GM19455 (cell line): ENCODE data around the gene KPNA3.
"Not testable (repeated sequence)": the region's sequence is repeated elsewhere in the genome, so short reads cannot be mapped to it uniquely, and the experiment has no call there.

ENCODE experiments used
- ATAC-seq: cut with Tn5 transposase; IDR thresholded peaks from one replicate; pipeline ENCODE4 v1.9.1; 2021; ENCODE audit not compliant: unreplicated experiment

Gene KPNA3

GRCh38 chr13:49754146-49754545, 38.3 kb downstream of the KPNA3 start:
- no peak for ATAC-seq

- no peak for ATAC-seq
Observed at GRCh38 chr13:49749848-49750247, 42.6 kb downstream of the KPNA3 start.

- no peak for ATAC-seq
Observed at GRCh38 chr13:49746111-49746510, 46.4 kb downstream of the KPNA3 start.

- ATAC-seq = no peak
Observed at GRCh38 chr13:49740870-49741269, 51.6 kb downstream of the KPNA3 start.

- no peak for ATAC-seq
Observed at GRCh38 chr13:49739498-49740187, 52.8 kb downstream of the KPNA3 start.

GRCh38 chr13:49733181-49733951, 59.1 kb downstream of the KPNA3 start:
- ATAC-seq = no peak

- no peak for ATAC-seq
Observed at GRCh38 chr13:49731766-49732165, 60.7 kb downstream of the KPNA3 start.

GRCh38 chr13:49716615-49717014, 75.9 kb downstream of the KPNA3 start:
- no peak for ATAC-seq

- no peak for ATAC-seq
Observed at GRCh38 chr13:49714757-49715156, 77.7 kb downstream of the KPNA3 start.

- no peak for ATAC-seq
Observed at GRCh38 chr13:49711218-49711863, 81.1 kb downstream of the KPNA3 start.

- not testable (repeated sequence) for ATAC-seq
Observed at GRCh38 chr13:49704264-49704663, 88.2 kb downstream of the KPNA3 start.

GRCh38 chr13:49701491-49701890, 91.0 kb downstream of the KPNA3 start:
- no peak for ATAC-seq

GRCh38 chr13:49697468-49697867, 95.0 kb downstream of the KPNA3 start:
- no peak for ATAC-seq

GRCh38 chr13:49694446-49694845, 98.0 kb downstream of the KPNA3 start:
- no peak for ATAC-seq

GRCh38 chr13:49693877-49694276, 98.6 kb downstream of the KPNA3 start:
- ATAC-seq = no peak

- ATAC-seq = no peak
Observed at GRCh38 chr13:49693191-49693733, 99.2 kb downstream of the KPNA3 start.

- ATAC-seq = peak; percentile 99
Observed at GRCh38 chr13:49690995-49691784, 101.3 kb downstream of the KPNA3 start, which contains the start of gene EBPL. TSS of gene EBPL (minus strand) at chr13:49691486. CDS start at chr13:49691424, 62 bp downstream.

- peak; percentile 23 for ATAC-seq
Observed at GRCh38 chr13:49690133-49690994, 102.1 kb downstream of the KPNA3 start.

- ATAC-seq = no peak
Observed at GRCh38 chr13:49683489-49683888, 109.0 kb downstream of the KPNA3 start.
